HG02571 (cell line): ENCODE data around the gene PRKCE.
A peak's percentile ranks its signal among the peaks of the same experiment; 100 is the strongest.
"Not testable (repeated sequence)": the region's sequence is repeated elsewhere in the genome, so short reads cannot be mapped to it uniquely, and the experiment has no call there.

Source experiments
- ATAC-seq: cut with Tn5 transposase; IDR thresholded peaks from one replicate; pipeline ENCODE4 v1.9.1; 2021; ENCODE audit warnings: mild to moderate bottlenecking, moderate library complexity; ENCODE audit not compliant: unreplicated experiment

PRKCE gene

GRCh38 chr2:45696708-45697107 is 45.2 kb downstream of the PRKCE start:
- ATAC-seq, result no peak

GRCh38 chr2:45697190-45697589 is 45.7 kb downstream of the PRKCE start:
- no peak for ATAC-seq

GRCh38 chr2:45698554-45698953 is 47.1 kb downstream of the PRKCE start:
- ATAC-seq, result no peak

GRCh38 chr2:45699032-45699658 is 47.7 kb downstream of the PRKCE start:
- ATAC-seq, result peak; percentile 52

GRCh38 chr2:45700407-45701013 is 49.0 kb downstream of the PRKCE start:
- no peak for ATAC-seq

- ATAC-seq, result no peak
Observed at GRCh38 chr2:45705233-45705632, 53.8 kb downstream of the PRKCE start.

GRCh38 chr2:45706033-45706432 is 54.6 kb downstream of the PRKCE start:
- ATAC-seq, result no peak

GRCh38 chr2:45707006-45707405 is 55.5 kb downstream of the PRKCE start:
- ATAC-seq, result no peak

GRCh38 chr2:45707661-45708060 is 56.2 kb downstream of the PRKCE start:
- ATAC-seq, result no peak

GRCh38 chr2:45708501-45708900 is 57.0 kb downstream of the PRKCE start:
- no peak for ATAC-seq

- no peak for ATAC-seq
Observed at GRCh38 chr2:45709137-45709536, 57.7 kb downstream of the PRKCE start.

- no peak for ATAC-seq
Observed at GRCh38 chr2:45710468-45710867, 59.0 kb downstream of the PRKCE start.

GRCh38 chr2:45711224-45711623 is 59.7 kb downstream of the PRKCE start:
- ATAC-seq, result no peak

- no peak for ATAC-seq
Observed at GRCh38 chr2:45712570-45712969, 61.1 kb downstream of the PRKCE start.

- no peak for ATAC-seq
Observed at GRCh38 chr2:45713136-45713535, 61.7 kb downstream of the PRKCE start.

- ATAC-seq, result no peak
Observed at GRCh38 chr2:45713591-45713990, 62.1 kb downstream of the PRKCE start.

- no peak for ATAC-seq
Observed at GRCh38 chr2:45714679-45715078, 63.2 kb downstream of the PRKCE start.

- no peak for ATAC-seq
Observed at GRCh38 chr2:45715601-45716379, 64.3 kb downstream of the PRKCE start.

GRCh38 chr2:45716432-45716831 is 65.0 kb downstream of the PRKCE start:
- ATAC-seq, result not testable (repeated sequence)

- ATAC-seq, result no peak
Observed at GRCh38 chr2:45716915-45717314, 65.4 kb downstream of the PRKCE start.

- no peak for ATAC-seq
Observed at GRCh38 chr2:45720210-45720609, 68.7 kb downstream of the PRKCE start.

- ATAC-seq, result no peak
Observed at GRCh38 chr2:45721150-45721549, 69.7 kb downstream of the PRKCE start.
